AG04450 (cell line): ENCODE measurements around the gene GTF3A. TPM values are rescaled to one million over a fixed set of nuclear protein-coding genes. Genes with fewer than 3 reads are reported as not detected.

Experiments used
- CTCF ChIA-PET: fragments of 300-600, 350-600 bp; formaldehyde crosslinking; extraction: SDS; loops from one replicate; lab custom pipeline; 2022; ENCODE audit warnings: antibody characterized with exemption, inconsistent platforms; lab: Charles Lee
- POLR2A ChIA-PET: fragments of 350-600 bp; formaldehyde crosslinking; extraction: SDS; loops from one replicate; lab custom pipeline; 2021; ENCODE audit warnings: antibody characterized with exemption, inconsistent platforms; lab: Yijun Ruan, JAX
- DNase-seq: peaks from one replicate; pipeline ENCODE4 v3.0.0-alpha.2; 2011; ENCODE audit warnings: low read depth, low spot score
- H3K27ac ChIP-seq: one replicate; pipeline ENCODE4 v1.5.1; 2012; ENCODE audit warnings: low read depth, low read length, control low read depth
- H3K27me3 ChIP-seq: one replicate; pipeline ENCODE4 v1.6.0; 2012; ENCODE audit warnings: low read length; ENCODE audit not compliant: control insufficient read depth, insufficient read depth
- H3K4me3 ChIP-seq: 2 replicates; pipeline ENCODE4 v1.5.1; 2011; ENCODE audit warnings: mild to moderate bottlenecking, low read depth, low read length, control low read depth
- H3K9me3 ChIP-seq: 2 replicates; pipeline ENCODE4 v1.5.1; 2012; ENCODE audit warnings: low read length; ENCODE audit not compliant: control insufficient read depth, insufficient read depth
- polyA plus RNA-seq: library from polyadenylated mRNA; depleted of rRNA; stranded (reverse); fragments of >200 nt; gene quantifications from 2 replicates; pipeline ENCODE4 v1.2.3, GENCODE V29; 2011
- TF ChIP-seq, protein P1 (sequence below): IDR thresholded peaks from 2 replicates; pipeline ENCODE4 v1.5.1; 2011; ENCODE audit warnings: low read depth, low read length, control low read depth, inconsistent platforms

Gene GTF3A
- polyA plus RNA-seq, 1 experiment = 104 TPM

DNA sequence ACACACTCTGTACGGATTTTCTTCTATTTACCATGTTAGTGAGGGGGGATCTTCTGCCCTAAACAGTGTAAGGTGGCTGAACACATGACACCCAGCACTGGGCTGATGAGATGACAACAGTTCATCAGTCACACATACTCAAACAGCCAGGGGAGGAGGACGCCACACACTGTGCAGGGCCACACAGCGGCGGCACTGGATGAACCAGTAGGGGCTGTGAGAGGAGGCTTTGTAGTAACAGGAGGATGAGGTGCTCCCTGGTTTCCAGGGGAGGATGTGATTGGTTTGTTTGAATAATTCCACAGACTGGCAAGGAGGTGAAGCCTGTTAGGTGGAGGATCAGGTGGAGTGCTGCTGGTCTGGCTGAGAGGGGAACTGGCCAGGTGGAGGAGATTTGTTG lies 16.3 kb upstream of the GTF3A start:
- no peak overlapping the region for H3K4me3 ChIP-seq
- H3K27me3 ChIP-seq = peaks cover 36% of the 10 kb centered on the region
- CTCF ChIA-PET = no interaction called here

DNA sequence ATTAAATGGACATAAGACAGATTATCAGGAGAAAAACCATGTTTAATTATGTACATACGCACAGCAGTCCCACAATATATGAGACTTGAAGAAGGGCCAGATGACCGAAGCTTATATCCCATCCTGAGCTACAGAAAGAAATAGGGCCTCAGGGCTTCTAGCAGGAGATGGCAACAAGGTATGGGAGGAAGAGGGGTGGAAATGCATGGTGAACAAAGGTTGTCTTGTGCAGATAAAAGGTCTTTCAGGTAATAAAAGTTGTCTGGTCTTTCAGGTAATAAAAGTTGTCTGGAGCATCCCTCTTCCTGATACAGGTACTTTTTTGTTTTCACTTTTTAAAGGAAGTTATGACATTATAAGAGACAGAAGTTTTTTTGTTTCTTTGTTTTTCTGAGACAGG lies 15.4 kb upstream of the GTF3A start:
- Histone ChIP-seq H3K27me3 (peaks cover 43% of the 10 kb centered on the region), H3K9me3 (no peaks in the 10 kb centered on the region), H3K27ac (no peak overlapping the region), H3K4me3 (no peak overlapping the region)
- no peak for DNase-seq
- POLR2A ChIA-PET = no interaction called here
- TF ChIP-seq, protein P1, sequence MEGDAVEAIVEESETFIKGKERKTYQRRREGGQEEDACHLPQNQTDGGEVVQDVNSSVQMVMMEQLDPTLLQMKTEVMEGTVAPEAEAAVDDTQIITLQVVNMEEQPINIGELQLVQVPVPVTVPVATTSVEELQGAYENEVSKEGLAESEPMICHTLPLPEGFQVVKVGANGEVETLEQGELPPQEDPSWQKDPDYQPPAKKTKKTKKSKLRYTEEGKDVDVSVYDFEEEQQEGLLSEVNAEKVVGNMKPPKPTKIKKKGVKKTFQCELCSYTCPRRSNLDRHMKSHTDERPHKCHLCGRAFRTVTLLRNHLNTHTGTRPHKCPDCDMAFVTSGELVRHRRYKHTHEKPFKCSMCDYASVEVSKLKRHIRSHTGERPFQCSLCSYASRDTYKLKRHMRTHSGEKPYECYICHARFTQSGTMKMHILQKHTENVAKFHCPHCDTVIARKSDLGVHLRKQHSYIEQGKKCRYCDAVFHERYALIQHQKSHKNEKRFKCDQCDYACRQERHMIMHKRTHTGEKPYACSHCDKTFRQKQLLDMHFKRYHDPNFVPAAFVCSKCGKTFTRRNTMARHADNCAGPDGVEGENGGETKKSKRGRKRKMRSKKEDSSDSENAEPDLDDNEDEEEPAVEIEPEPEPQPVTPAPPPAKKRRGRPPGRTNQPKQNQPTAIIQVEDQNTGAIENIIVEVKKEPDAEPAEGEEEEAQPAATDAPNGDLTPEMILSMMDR = no peak
- CTCF ChIA-PET = interaction anchor here (1.2 to 2.4 kb wide), 2 partner anchors 12 to 417 kb away, joined by 3 to 12 read pairs; no protein-coding TSS in a partner anchor

More for the DNA sequence above, 16.3 kb upstream of the GTF3A start:
- POLR2A ChIA-PET = no interaction called here
- no peaks in the 10 kb centered on the region for H3K9me3 ChIP-seq
- no peak for DNase-seq
- no peak overlapping the region for H3K27ac ChIP-seq
- TF ChIP-seq, protein P1 = no peak

DNA sequence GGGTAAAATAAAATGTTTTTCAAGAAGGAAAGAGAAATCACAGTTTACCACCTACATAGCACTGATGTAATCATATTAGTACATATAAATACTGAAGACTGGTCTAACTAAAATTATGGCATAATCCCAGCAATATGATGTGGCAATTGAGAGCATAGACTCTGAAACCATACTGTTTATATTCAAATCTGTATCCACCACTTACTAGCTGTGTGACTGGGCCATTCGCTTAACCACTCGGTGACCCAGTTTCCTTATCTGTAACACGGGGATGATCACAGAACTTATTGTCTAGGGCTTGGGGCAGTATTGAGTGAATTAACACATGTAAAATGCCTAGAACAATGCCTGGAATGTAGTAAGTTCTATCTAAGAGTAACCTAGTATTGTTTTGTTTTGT lies 13.1 kb upstream of the GTF3A start:
- CTCF ChIA-PET = interaction anchor here (1.1 kb wide), 1 partner anchor 481 kb away, joined by 4 read pairs; no protein-coding TSS in a partner anchor
- no peak overlapping the region for H3K27ac ChIP-seq
- no peaks in the 10 kb centered on the region for H3K9me3 ChIP-seq
- H3K4me3 ChIP-seq = no peak overlapping the region
- peaks cover 52% of the 10 kb centered on the region for H3K27me3 ChIP-seq
- POLR2A ChIA-PET = no interaction called here
- TF ChIP-seq, protein P1 = no peak
- DNase-seq = no peak

GRCh38 chr13:27415116-27415515 lies 9.3 kb upstream of the GTF3A start:
- ChIA-PET POLR2A (no interaction called here), CTCF (interaction anchor here (0.9 kb wide), 1 partner anchor 411 kb away, joined by 3 read pairs; no protein-coding TSS in a partner anchor)
- DNase-seq = no peak
- H3K27me3 ChIP-seq = peaks cover 37% of the 10 kb centered on the region
- TF ChIP-seq, protein P1 = no peak
- H3K9me3 ChIP-seq = no peaks in the 10 kb centered on the region
- H3K27ac ChIP-seq = no peak overlapping the region
- no peak overlapping the region for H3K4me3 ChIP-seq

DNA sequence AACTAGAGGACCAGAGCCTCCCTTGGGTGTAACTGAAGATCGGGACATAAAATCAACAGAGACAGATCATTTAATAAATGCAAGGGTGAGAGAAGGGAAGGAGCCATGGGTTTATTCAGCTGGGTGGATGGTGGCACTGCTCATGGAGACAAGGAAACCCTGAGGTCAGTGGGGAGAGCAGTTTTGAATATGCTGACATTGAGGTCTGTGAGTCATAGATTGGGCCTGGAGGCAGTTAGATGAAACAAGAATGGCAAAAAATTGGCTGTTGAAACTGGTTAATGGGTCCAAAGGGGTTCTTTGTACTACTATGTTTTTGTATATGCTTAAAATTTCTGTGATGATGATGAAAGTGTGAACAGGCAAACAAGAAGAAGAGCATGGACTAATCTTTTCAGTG lies 5.1 kb upstream of the GTF3A start:
- CTCF ChIA-PET = no interaction called here
- Histone ChIP-seq H3K27ac (no peak overlapping the region), H3K9me3 (no peaks in the 10 kb centered on the region), H3K27me3 (peaks cover 18% of the 10 kb centered on the region), H3K4me3 (no peak overlapping the region)
- TF ChIP-seq, protein P1 = no peak
- DNase-seq = no peak
- POLR2A ChIA-PET = no interaction called here
